Retina (tissue), 1 donor: ENCODE measurements around the gene FKBP9.
"Not testable (repeated sequence)": the region's sequence is repeated elsewhere in the genome, so short reads cannot be mapped to it uniquely, and the experiment has no call there.

Experiments
- DNase-seq: peaks from one replicate; pipeline ENCODE4 v3.0.0-alpha.2; 2016

FKBP9 gene

DNA sequence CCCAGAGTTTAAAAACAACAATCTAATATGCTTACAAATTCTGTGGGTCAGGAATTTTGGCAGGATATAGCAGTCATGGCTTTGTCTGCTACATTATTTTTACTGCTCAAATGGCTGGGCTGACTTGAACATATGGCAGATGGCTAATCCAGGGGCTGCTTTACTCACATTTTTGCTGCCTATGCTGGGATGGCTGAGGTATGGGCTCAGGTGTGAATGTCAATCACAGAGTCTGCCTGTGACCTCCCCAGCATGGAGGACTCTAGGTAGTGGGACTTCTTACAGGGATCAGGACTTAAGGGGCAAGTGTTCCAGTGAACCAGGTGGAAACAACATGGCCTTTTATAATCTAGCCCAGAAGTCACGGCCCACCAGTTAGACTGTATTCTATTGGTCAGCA is 4.4 kb upstream of the FKBP9 start:
- no peak for DNase-seq

DNA sequence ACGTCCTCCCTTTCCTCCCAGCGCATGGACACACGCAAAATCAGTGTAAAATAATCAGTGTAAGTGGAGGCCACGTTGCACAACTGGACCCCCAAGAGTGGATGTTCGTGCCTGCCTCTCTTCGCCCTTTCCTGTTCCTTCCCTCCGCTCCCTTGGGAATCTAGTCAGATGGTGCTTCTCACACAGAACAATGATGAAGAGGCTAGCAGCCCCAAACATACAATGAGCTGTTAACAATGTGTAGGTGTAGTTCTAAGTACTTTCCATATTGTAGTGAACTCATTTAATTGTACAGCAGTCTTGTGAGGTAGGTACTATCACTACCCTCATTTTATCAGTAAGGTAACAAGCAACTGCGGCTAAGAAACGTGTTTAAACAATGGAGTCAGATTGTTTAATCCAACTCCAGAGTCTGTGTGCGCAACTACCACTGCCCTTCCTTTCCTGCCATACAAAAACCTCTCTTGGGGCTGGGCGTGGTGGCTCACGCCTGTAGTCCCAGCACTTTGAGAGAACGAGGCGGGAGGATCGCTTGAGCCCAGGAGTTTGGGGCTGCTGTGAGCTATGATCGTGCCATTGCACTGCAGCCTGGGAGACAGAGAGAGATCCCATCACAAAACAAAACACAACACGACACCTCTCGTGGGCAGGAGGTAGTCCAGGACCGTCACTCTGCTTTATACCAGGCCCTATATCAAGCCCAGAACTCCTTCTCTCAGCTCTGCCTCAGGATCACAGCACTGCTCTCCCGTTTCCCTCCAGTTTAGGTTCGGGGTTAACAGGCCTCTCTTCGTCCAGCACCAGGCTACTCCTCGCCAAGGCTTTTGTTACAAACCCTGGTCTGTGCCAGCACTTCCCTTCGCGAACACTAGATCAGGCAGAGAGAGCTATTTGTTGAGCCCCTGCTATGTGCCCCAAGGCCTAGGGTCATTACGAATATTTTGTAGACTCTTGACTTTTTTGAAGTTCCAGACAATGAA is 1.1 kb downstream of the FKBP9 start:
- DNase-seq, result no peak

GRCh38 chr7:32963880-32964301 is 6.7 kb downstream of the FKBP9 start:
- DNase-seq, result peak; percentile 65

- DNase-seq, result peak; percentile 67
These were observed 7.4 kb downstream of the FKBP9 start for GRCh38 chr7:32964461-32965159.

DNA sequence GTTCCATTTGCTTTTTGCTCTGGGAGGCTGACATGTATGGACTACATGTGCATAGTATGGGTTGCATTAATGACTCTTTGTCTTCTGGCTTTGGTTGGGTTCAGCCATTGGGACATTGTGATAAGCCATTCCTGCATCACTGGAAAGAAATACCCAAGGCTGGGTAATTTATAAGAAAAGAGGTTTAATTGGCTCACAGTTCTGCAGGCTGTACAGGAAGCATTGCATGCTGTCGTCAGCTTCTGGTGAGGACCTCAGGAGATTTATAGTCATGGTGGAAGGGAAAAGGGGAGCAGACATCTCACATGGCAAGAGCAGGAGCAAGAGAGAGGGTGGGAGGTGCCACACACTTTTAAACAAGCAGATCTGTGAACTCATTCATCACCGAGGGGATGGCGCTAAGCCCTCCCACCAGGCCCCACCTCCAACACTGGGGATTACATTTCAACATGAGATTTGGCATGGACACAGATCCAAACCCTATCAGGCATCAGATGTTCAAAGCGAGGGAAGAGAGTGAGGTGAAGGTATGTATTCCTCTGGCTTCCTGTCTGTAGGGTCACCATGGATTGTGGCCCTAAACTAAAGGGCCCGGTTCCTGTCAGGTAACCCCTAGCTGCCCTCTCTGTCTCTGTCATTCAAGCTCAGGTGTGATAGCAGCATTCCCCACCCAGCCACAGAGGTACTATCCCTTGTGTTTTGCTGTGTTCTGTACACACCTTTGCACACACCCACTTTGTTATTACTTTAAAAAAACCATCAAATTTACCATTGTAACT is 9.4 kb downstream of the FKBP9 start:
- DNase-seq, result not testable (repeated sequence)

- not testable (repeated sequence) for DNase-seq
These were observed 10.0 kb downstream of the FKBP9 start for GRCh38 chr7:32967268-32967582.

DNA sequence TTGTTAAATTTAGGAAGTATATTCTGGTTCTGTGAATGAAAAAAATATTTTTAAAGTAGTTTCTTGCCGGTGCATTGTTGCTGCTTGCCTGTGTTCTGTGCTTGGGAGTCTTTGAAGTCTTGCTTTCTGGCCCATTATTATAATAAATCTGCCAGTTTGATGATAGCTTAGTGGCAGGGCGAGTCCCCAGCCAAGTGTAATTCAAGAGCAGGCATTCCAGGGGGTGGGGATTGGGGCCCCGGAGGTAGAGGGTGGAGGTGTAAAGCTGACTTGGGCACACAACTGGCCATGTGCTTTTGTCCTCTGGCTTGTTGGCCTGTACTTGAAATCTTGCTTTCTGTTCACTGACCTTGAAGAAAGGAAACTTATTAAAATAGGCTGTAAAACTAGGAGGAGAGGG is 14.7 kb downstream of the FKBP9 start:
- not testable (repeated sequence) for DNase-seq

- not testable (repeated sequence) for DNase-seq
These were observed 19.9 kb downstream of the FKBP9 start for GRCh38 chr7:32977159-32977558.

GRCh38 chr7:32979246-32979645 is 22.0 kb downstream of the FKBP9 start:
- not testable (repeated sequence) for DNase-seq

- DNase-seq, result not testable (repeated sequence)
These were observed 22.7 kb downstream of the FKBP9 start for GRCh38 chr7:32979902-32980301.

DNA sequence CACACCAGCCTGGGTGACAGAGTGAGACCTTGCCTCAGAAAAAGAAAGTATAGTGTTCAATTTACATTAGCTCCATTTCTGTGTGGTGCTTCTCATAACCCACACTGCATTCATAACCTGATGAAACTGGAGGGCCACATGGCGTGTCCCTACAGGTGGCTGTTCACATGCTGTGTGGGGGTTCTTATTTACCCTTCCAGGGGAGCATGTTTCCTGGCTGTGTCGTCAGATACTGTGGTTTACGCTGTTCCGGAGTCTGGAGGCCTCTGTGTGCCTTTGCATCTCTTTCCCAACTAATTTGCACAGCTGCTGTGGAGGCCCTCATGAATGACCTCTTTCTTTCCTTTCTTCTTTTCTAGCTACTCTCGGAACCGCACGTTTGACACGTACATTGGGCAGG is 30.9 kb downstream of the FKBP9 start:
- not testable (repeated sequence) for DNase-seq

DNA sequence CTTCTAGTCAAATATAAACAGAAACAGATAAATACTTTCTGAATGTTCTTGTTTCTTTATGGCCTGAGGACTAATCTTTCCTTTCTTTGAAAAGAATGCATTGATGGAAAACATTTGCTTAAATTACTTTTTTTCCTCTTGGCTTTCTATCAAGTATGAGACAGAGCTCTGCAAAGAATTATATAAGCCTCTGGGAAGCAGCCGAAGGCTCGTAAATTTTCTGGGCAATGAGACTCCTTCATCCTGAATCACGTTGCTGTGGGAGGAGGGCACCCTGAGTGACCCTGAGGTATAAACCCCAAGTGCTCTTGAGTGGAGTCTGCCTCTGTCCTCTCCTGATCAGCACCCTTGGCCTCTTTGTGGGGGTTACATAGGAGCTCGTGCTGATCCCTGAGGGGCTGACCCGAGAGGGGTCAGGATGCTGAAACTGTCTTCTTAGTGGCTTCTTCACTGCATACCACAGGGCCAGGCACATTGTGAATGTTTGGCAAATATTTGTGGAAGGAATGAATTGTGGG is 33.9 kb downstream of the FKBP9 start:
- DNase-seq, result not testable (repeated sequence)

GRCh38 chr7:32991975-32992700 is 34.9 kb downstream of the FKBP9 start:
- not testable (repeated sequence) for DNase-seq

GRCh38 chr7:32992750-32993149 is 35.5 kb downstream of the FKBP9 start:
- not testable (repeated sequence) for DNase-seq

GRCh38 chr7:32997956-32998355 is 40.7 kb downstream of the FKBP9 start:
- DNase-seq, result peak; percentile 30

DNA sequence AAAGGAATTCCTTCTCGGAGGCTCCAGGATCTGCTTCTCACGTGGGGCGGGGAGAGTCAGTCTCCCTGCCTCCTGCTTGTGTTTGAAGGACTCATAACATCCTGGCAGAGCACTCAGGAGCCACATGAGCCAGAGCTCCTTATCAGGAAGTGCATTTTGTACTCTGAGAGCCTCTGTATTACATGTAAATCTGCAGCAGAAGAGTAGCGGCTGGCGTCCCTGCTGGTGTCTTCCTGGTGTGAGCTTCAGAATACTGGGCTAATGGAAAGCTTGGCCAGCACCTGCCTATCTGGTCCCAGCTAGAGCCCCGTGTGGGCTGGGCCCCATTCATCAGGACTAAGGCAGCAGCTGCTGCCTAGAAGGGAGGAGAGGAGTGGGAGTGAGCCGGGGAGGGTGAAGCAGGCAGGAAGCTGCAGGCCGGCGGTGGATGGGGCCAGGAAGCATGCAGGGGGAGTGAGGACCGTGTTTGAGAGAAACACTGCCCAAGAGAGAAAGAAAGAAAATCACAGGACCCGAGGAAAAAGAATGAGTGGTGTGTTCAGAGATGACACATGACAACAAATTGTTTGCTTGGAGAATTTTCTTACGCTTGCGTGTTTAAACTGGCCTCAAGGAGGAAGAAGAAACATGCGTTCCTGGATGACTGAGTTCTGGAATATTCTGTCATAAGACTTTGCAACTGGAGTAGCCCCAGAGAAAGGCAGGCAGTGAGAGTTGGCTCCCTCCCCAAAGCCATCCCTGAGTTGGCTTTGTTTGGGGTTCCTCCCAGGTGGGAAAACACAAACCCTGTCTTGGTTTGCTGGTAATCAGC is 41.3 kb downstream of the FKBP9 start:
- DNase-seq, result peak; percentile 74

DNA sequence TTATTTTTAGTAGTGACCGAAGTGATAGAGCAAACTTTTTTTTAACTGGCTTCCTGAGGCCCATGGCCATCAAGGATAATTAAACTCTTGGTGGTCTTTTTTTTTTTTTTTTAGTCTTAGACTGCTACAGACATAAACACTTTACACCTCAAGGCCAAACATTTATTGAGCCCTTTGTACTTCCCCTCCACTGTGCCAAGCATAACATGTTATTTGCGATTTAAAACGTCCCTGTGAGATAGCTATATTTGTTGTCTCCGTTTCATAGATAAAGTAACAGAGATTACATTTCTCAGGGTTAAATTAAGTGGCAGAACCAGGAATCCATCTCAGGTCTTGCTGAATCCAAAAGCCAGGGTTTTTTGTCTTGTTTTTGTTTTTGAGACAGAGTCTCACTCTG is 42.1 kb downstream of the FKBP9 start:
- not testable (repeated sequence) for DNase-seq

- DNase-seq, result not testable (repeated sequence)
These were observed 45.9 kb downstream of the FKBP9 start for GRCh38 chr7:33003111-33003510.

GRCh38 chr7:33004104-33004616 is 46.9 kb downstream of the FKBP9 start:
- not testable (repeated sequence) for DNase-seq

- not testable (repeated sequence) for DNase-seq
These were observed 48.0 kb downstream of the FKBP9 start for GRCh38 chr7:33005193-33005592.

- not testable (repeated sequence) for DNase-seq
These were observed 48.5 kb downstream of the FKBP9 start for GRCh38 chr7:33005690-33006089.
